HCT116 (cell line): ENCODE results near the gene ABTB2. TPM values are rescaled to one million over a fixed set of nuclear protein-coding genes. Genes with fewer than 3 reads are reported as not detected.

Experiments used
- ATAC-seq: fragments of 200-7000 bp; cut with Tn5 transposase; 2 replicates; pipeline ENCODE4 v1.9.1; 2020; ENCODE audit warnings: mild to moderate bottlenecking, moderate library complexity
- BruUV-seq: library from RNA; stranded (reverse); fragments of 400-500 nt; replicated peaks from 2 replicates; lab custom pipeline; 2021; lab: Mats Ljungman, UMichigan
- CTCF ChIA-PET: fragments of 300-600 bp; sonication (Branson Sonifier 250); formaldehyde crosslinking; loops from one replicate; lab custom pipeline; 2021; ENCODE audit warnings: antibody characterized with exemption; lab: Charles Lee
- POLR2A ChIA-PET: fragments of 300-600, 350-600 bp; sonication (Branson Sonifier 250); formaldehyde crosslinking; loops from one replicate; lab custom pipeline; 2021; ENCODE audit warnings: antibody characterized with exemption; lab: Charles Lee
- RAD21 ChIA-PET, 2 experiments: fragments of 300-600 bp; sonication (Branson Sonifier 250); formaldehyde crosslinking; loops; one replicate each; lab custom pipeline; 2023; ENCODE audit warnings: low total read pairs in 2 of 2; ENCODE audit not compliant: uncharacterized antibody in 2 of 2, unreplicated experiment in 2 of 2, low non-redundant PET in 1 of 2; lab: Charles Lee
- DNase-seq: peaks from one replicate; pipeline ENCODE4 v3.0.0-alpha.2; 2010; ENCODE audit warnings: low read depth, low spot score
- H2AFZ ChIP-seq: fragments of 200-600 bp; shearing (Covaris generic), sonication (generic); 2 replicates; pipeline ENCODE4 v1.6.1; 2017; ENCODE audit warnings: low read depth, mixed run types, mixed read lengths, antibody characterized with exemption, low read length; ENCODE audit not compliant: poor library complexity, severe bottlenecking
- H3K27ac ChIP-seq: 2 replicates; pipeline ENCODE4 v1.5.1; 2012; ENCODE audit warnings: low read depth, low read length
- H3K27me3 ChIP-seq: fragments of 200-600 bp; sonication (generic); 2 replicates; pipeline ENCODE4 v1.6.1; 2016; ENCODE audit warnings: mixed run types, low read length, mixed read lengths; ENCODE audit not compliant: insufficient read depth
- H3K36me3 ChIP-seq, 2 experiments: fragments of 200-500 bp in 1 of 2; fragments of 200-600 bp in 1 of 2; sonication (Bioruptor generic) in 1 of 2; sonication (generic) in 1 of 2; 2 replicates each; pipeline versions ENCODE4 v1.5.1 to v1.6.1; 2014 to 2016; ENCODE audit warnings: low read length in 2 of 2, inconsistent platforms in 1 of 2, mixed read lengths in 1 of 2, mixed run types in 1 of 2; ENCODE audit not compliant: insufficient read depth in 2 of 2, control insufficient read depth in 1 of 2
- H3K4me1 ChIP-seq, 2 experiments: fragments of 200-600 bp in 1 of 2; sonication (generic) in 1 of 2; 2 replicates each; pipeline versions ENCODE4 v1.5.1 to v1.6.1; 2012 to 2017; ENCODE audit warnings: low read length in 2 of 2, inconsistent platforms in 1 of 2, mild to moderate bottlenecking in 1 of 2, mixed read lengths in 1 of 2, mixed run types in 1 of 2, moderate library complexity in 1 of 2; ENCODE audit not compliant: insufficient read depth in 2 of 2, control insufficient read depth in 1 of 2
- H3K4me2 ChIP-seq: fragments of 200-600 bp; sonication (generic); 2 replicates; pipeline ENCODE4 v1.6.1; 2017; ENCODE audit warnings: mixed run types, low read length, mixed read lengths
- H3K4me3 ChIP-seq, 2 experiments: fragments of 200-600 bp in 1 of 2; sonication (generic) in 1 of 2; replicated peaks in 1 of 2; 2 replicates each; pipeline ENCODE4 v1.5.1; 2011 to 2016; ENCODE audit warnings: low read length in 2 of 2, control low read depth in 1 of 2, low read depth in 1 of 2, mild to moderate bottlenecking in 1 of 2, mixed read lengths in 1 of 2, mixed run types in 1 of 2
- H3K79me2 ChIP-seq: fragments of 200-600 bp; sonication (generic); 2 replicates; pipeline ENCODE4 v1.6.1; 2017; ENCODE audit warnings: mild to moderate bottlenecking, mixed run types, low read length, moderate library complexity, mixed read lengths; ENCODE audit not compliant: insufficient read depth
- H3K9ac ChIP-seq: fragments of 200-600 bp; sonication (generic); 2 replicates; pipeline ENCODE4 v1.6.1; 2016; ENCODE audit warnings: low read length, mixed read lengths
- H3K9me2 ChIP-seq: fragments of 200-600 bp; sonication (generic), shearing (Covaris generic); 2 replicates; pipeline ENCODE4 v1.6.1; 2017; ENCODE audit warnings: mixed run types, mild to moderate bottlenecking, moderate library complexity; ENCODE audit not compliant: insufficient read depth
- H3K9me3 ChIP-seq, 2 experiments: fragments of 200-500 bp in 1 of 2; fragments of 200-600 bp in 1 of 2; sonication (Bioruptor generic) in 1 of 2; sonication (generic) in 1 of 2; 2 replicates each; pipeline ENCODE4 v1.6.1; 2014 to 2017; ENCODE audit warnings: low read length in 2 of 2, mixed read lengths in 2 of 2, inconsistent platforms in 1 of 2, low read depth in 1 of 2, mild to moderate bottlenecking in 1 of 2, mixed run types in 1 of 2, moderate library complexity in 1 of 2; ENCODE audit not compliant: control insufficient read depth in 1 of 2, insufficient read depth in 1 of 2
- H4K20me1 ChIP-seq: fragments of 200-600 bp; sonication (generic), shearing (Covaris generic); 2 replicates; pipeline ENCODE4 v1.6.1; 2017; ENCODE audit warnings: mixed run types, mild to moderate bottlenecking, moderate library complexity; ENCODE audit not compliant: insufficient read depth
- CEBPB ChIP-seq: IDR thresholded peaks from 2 replicates; pipeline ENCODE4 v1.6.1; 2012; ENCODE audit warnings: low read depth
- EGR1 ChIP-seq: IDR thresholded peaks from 2 replicates; pipeline ENCODE4 v1.6.1; 2012; ENCODE audit warnings: low read depth
- FOSL1 ChIP-seq: IDR thresholded peaks from 2 replicates; pipeline ENCODE4 v1.6.1; 2012; ENCODE audit warnings: low read depth
- JUND ChIP-seq: IDR thresholded peaks from 2 replicates; pipeline ENCODE4 v1.6.1; 2012
- RAD21 ChIP-seq: IDR thresholded peaks from 2 replicates; pipeline ENCODE4 v1.6.1; 2012; ENCODE audit warnings: low read depth, mild to moderate bottlenecking
- TCF7L2 ChIP-seq: IDR thresholded peaks from 2 replicates; pipeline ENCODE4 v1.7.0; 2011; ENCODE audit warnings: borderline replicate concordance, inconsistent platforms; ENCODE audit not compliant: insufficient read depth, insufficient read length; ENCODE audit errors: extremely low read depth
- YY1 ChIP-seq: IDR thresholded peaks from 2 replicates; pipeline ENCODE4 v1.6.1; 2011; ENCODE audit warnings: low read length, low read depth, moderate library complexity, mild to moderate bottlenecking; ENCODE audit not compliant: insufficient replicate concordance; ENCODE audit errors: extremely low read depth
- ZBTB33 ChIP-seq: IDR thresholded peaks from 2 replicates; pipeline ENCODE4 v1.6.1; 2011; ENCODE audit warnings: mild to moderate bottlenecking, low read length, moderate library complexity; ENCODE audit not compliant: insufficient replicate concordance; ENCODE audit errors: extremely low read depth
- intact Hi-C: fragments of 100-400 bp; cut with micrococcal nuclease; formaldehyde crosslinking; loops from 2 replicates; pipeline ENCODE4 v1.10.0; 2022
- total RNA-seq: library from RNA; stranded (reverse); gene quantifications from one replicate; pipeline ENCODE4 v1.2.1, GENCODE V29; 2021; ENCODE audit not compliant: unreplicated experiment
- TF ChIP-seq, protein P1 (sequence below), 3 experiments: fragments of 200-600 bp in 1 of 3; sonication (generic) in 1 of 3; IDR thresholded peaks in 2 of 3; conservative IDR thresholded peaks in 1 of 3; 2 replicates each; pipeline ENCODE4 v1.5.1; 2012 to 2017; ENCODE audit warnings: low read depth in 2 of 3, low read length in 2 of 3, antibody characterized with exemption in 1 of 3, borderline replicate concordance in 1 of 3, control low read depth in 1 of 3, mild to moderate bottlenecking in 1 of 3, mixed read lengths in 1 of 3, mixed run types in 1 of 3, moderate library complexity in 1 of 3; ENCODE audit not compliant: insufficient read depth in 1 of 3

ABTB2 gene
- total RNA-seq, 1 experiment from 2014 or later = 6.8 TPM

DNA sequence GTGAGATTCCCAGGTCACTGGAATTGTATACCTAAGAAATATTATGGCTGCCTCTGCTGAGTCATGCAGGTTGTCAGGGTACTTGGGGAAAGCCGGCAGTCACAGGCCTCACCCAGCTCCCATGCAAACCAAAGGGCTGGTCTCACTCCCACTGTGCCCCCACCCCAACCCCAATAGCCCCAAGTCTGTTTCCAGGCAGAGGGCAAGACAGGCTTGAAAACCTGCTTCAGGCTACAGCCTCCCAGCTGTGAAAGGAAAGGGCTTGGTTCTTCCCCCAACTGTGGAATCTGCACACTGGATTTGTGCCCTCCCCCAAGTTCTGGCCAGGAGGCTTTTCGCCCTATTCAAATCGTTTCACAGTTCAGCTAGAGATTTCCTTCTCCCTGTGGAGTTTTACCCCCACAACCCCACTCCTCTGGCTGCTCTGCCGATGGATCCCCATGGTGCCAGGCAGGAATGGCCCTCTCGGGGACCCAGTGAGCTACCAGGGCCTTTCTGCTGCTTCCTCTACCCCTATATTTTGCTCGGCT, 37.0 kb upstream of the ABTB2 start:
- H3K9me2 ChIP-seq = no peaks in the 10 kb centered on the region
- H3K9ac ChIP-seq = no peak overlapping the region
- H4K20me1 ChIP-seq = no peaks in the 10 kb centered on the region
- CTCF ChIA-PET = no interaction called here
- no peak overlapping the region for H2AFZ ChIP-seq
- POLR2A ChIA-PET = no interaction called here
- H3K4me3 ChIP-seq = no peak overlapping the region
- no TSS peak for BruUV-seq
- H3K4me1 ChIP-seq = no peaks in the 10 kb centered on the region
- no peaks in the 10 kb centered on the region for H3K79me2 ChIP-seq
- H3K27me3 ChIP-seq = no peaks in the 10 kb centered on the region
- no peaks in the 10 kb centered on the region for H3K9me3 ChIP-seq
- H3K4me2 ChIP-seq = no peak overlapping the region
- no peak for ATAC-seq
- no peaks in the 10 kb centered on the region for H3K36me3 ChIP-seq
- intact Hi-C loops = no loop called here
- no peak overlapping the region for H3K27ac ChIP-seq
- RAD21 ChIA-PET = no interaction called here
- no peak for DNase-seq
- no peak for TF ChIP-seq ZBTB33
- TF ChIP-seq, protein P1, sequence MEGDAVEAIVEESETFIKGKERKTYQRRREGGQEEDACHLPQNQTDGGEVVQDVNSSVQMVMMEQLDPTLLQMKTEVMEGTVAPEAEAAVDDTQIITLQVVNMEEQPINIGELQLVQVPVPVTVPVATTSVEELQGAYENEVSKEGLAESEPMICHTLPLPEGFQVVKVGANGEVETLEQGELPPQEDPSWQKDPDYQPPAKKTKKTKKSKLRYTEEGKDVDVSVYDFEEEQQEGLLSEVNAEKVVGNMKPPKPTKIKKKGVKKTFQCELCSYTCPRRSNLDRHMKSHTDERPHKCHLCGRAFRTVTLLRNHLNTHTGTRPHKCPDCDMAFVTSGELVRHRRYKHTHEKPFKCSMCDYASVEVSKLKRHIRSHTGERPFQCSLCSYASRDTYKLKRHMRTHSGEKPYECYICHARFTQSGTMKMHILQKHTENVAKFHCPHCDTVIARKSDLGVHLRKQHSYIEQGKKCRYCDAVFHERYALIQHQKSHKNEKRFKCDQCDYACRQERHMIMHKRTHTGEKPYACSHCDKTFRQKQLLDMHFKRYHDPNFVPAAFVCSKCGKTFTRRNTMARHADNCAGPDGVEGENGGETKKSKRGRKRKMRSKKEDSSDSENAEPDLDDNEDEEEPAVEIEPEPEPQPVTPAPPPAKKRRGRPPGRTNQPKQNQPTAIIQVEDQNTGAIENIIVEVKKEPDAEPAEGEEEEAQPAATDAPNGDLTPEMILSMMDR (IDR thresholded peaks at IDR 0.05 in 2 of 3, conservative IDR thresholded peaks at IDR 0.05 in 1 of 3; ENCODE audit: borderline replicate concordance in 1 of 3, insufficient read depth in 1 of 3, low read depth in 2 of 3, low read length in 2 of 3) = no peak
- no peak for TF ChIP-seq YY1
- no peak for TF ChIP-seq CEBPB
- no peak for TF ChIP-seq EGR1
- TF ChIP-seq TCF7L2 = no peak
- no peak for TF ChIP-seq RAD21
- TF ChIP-seq JUND = no peak
- no peak for TF ChIP-seq FOSL1
